Effector memory CD8-positive, alpha-beta T cell (primary cell): ENCODE measurements around the gene GRM8.

ENCODE experiments used
- ATAC-seq: fragments of 150-1000 bp; cut with Tn5 transposase; replicated peaks from 2 replicates; pipeline ENCODE4 v1.10.0; 2021; ENCODE audit warnings: mild to moderate bottlenecking, moderate library complexity
- DNase-seq, 3 experiments: peaks; one replicate each; pipeline ENCODE4 v3.0.0; 2021
- H3K27ac Mint-ChIP-seq, 2 donors: one replicate each; pipeline ENCODE4 v1.8.0; 2022; ENCODE audit warnings: mild to moderate bottlenecking in 2 of 2, mixed read lengths in 2 of 2, moderate library complexity in 2 of 2
- H3K27me3 Mint-ChIP-seq, 2 donors: one replicate each; pipeline ENCODE4 v1.8.0; 2022; ENCODE audit warnings: mixed read lengths in 2 of 2
- H3K36me3 Mint-ChIP-seq: one replicate; pipeline ENCODE4 v1.8.0; 2022; ENCODE audit warnings: mild to moderate bottlenecking, moderate library complexity, mixed read lengths; ENCODE audit not compliant: insufficient read depth
- H3K4me1 Mint-ChIP-seq, 2 donors: one replicate each; pipeline ENCODE4 v1.8.0; 2022; ENCODE audit warnings: low read depth in 2 of 2, mixed read lengths in 2 of 2
- H3K4me3 Mint-ChIP-seq, 2 donors: one replicate each; pipeline ENCODE4 v1.8.0; 2022; ENCODE audit warnings: mild to moderate bottlenecking in 2 of 2, mixed read lengths in 2 of 2, moderate library complexity in 2 of 2
- H3K9me3 Mint-ChIP-seq, 2 donors: one replicate each; pipeline ENCODE4 v1.8.0; 2022; ENCODE audit warnings: mixed read lengths in 2 of 2

Gene GRM8

GRCh38 chr7:126525906-126526305, 726.8 kb downstream of the GRM8 start:
- Mint-ChIP-seq H3K36me3 (no peaks in the 10 kb centered on the region), H3K27me3 (no peaks in the 10 kb centered on the region), H3K4me1 (no peaks in the 10 kb centered on the region), H3K27ac (no peak overlapping the region), H3K9me3 (peaks cover 6 to 24% of the 10 kb centered on the region in 2 donors), H3K4me3 (no peak overlapping the region)
- no peak for DNase-seq
- no peak for ATAC-seq

GRCh38 chr7:126524967-126525366, 727.8 kb downstream of the GRM8 start:
- Mint-ChIP-seq H3K36me3 (no peaks in the 10 kb centered on the region), H3K4me3 (no peak overlapping the region), H3K9me3 (peaks cover 9 to 20% of the 10 kb centered on the region in 2 donors), H3K4me1 (no peaks in the 10 kb centered on the region), H3K27ac (no peak overlapping the region), H3K27me3 (no peaks in the 10 kb centered on the region)
- ATAC-seq, result no peak
- no peak for DNase-seq

GRCh38 chr7:126511046-126511445, 741.7 kb downstream of the GRM8 start:
- no peak for ATAC-seq
- peaks cover 7 to 10% of the 10 kb centered on the region in 2 donors for H3K9me3 Mint-ChIP-seq
- DNase-seq, result no peak

GRCh38 chr7:126501617-126502016, 751.1 kb downstream of the GRM8 start:
- ATAC-seq (no peak), DNase-seq (no peak)
- Mint-ChIP-seq H3K27ac (no peak overlapping the region), H3K36me3 (no peaks in the 10 kb centered on the region), H3K4me1 (no peaks in the 10 kb centered on the region), H3K27me3 (no peaks in the 10 kb centered on the region), H3K9me3 (peaks cover 6 to 8% of the 10 kb centered on the region in 2 donors), H3K4me3 (no peak overlapping the region)

More at GRCh38 chr7:126511046-126511445, 741.7 kb downstream of the GRM8 start:
- Mint-ChIP-seq H3K27ac (no peak overlapping the region), H3K4me3 (no peak overlapping the region), H3K27me3 (no peaks in the 10 kb centered on the region), H3K36me3 (no peaks in the 10 kb centered on the region), H3K4me1 (no peaks in the 10 kb centered on the region)

- Mint-ChIP-seq H3K27ac (no peak overlapping the region), H3K4me1 (no peaks in the 10 kb centered on the region), H3K4me3 (no peak overlapping the region), H3K27me3 (no peaks in the 10 kb centered on the region), H3K9me3 (peaks cover 7 to 9% of the 10 kb centered on the region in 2 donors), H3K36me3 (no peaks in the 10 kb centered on the region)
- ATAC-seq (no peak), DNase-seq (no peak)
Measured at GRCh38 chr7:126499481-126499880, 753.3 kb downstream of the GRM8 start.

GRCh38 chr7:126495733-126496132, 757.0 kb downstream of the GRM8 start:
- Mint-ChIP-seq H3K36me3 (no peaks in the 10 kb centered on the region), H3K27me3 (no peaks in the 10 kb centered on the region), H3K4me1 (no peaks in the 10 kb centered on the region), H3K9me3 (peaks cover 8 to 14% of the 10 kb centered on the region in 2 donors), H3K27ac (no peak overlapping the region), H3K4me3 (no peak overlapping the region)
- DNase-seq (no peak), ATAC-seq (no peak)

GRCh38 chr7:126495001-126495400, 757.7 kb downstream of the GRM8 start:
- Mint-ChIP-seq H3K36me3 (no peaks in the 10 kb centered on the region), H3K9me3 (peaks cover 8 to 14% of the 10 kb centered on the region in 2 donors), H3K27ac (no peak overlapping the region), H3K27me3 (no peaks in the 10 kb centered on the region), H3K4me1 (no peaks in the 10 kb centered on the region), H3K4me3 (no peak overlapping the region)
- no peak for ATAC-seq
- no peak for DNase-seq

- H3K4me1 Mint-ChIP-seq, result no peaks in the 10 kb centered on the region
- H3K9me3 Mint-ChIP-seq, result peaks cover 12 to 14% of the 10 kb centered on the region in 2 donors
- no peaks in the 10 kb centered on the region for H3K36me3 Mint-ChIP-seq
- no peak overlapping the region for H3K27ac Mint-ChIP-seq
- H3K27me3 Mint-ChIP-seq, result no peaks in the 10 kb centered on the region
- no peak for DNase-seq
- no peak overlapping the region for H3K4me3 Mint-ChIP-seq
- no peak for ATAC-seq
Measured at GRCh38 chr7:126493801-126494200, 758.9 kb downstream of the GRM8 start.

GRCh38 chr7:126489874-126490273, 762.9 kb downstream of the GRM8 start:
- no peak for ATAC-seq
- H3K4me3 Mint-ChIP-seq, result no peak overlapping the region
- no peaks in the 10 kb centered on the region for H3K27me3 Mint-ChIP-seq
- no peak overlapping the region for H3K27ac Mint-ChIP-seq
- DNase-seq, result no peak
- no peaks in the 10 kb centered on the region for H3K36me3 Mint-ChIP-seq
- peaks cover 11 to 14% of the 10 kb centered on the region in 2 donors for H3K9me3 Mint-ChIP-seq
- no peaks in the 10 kb centered on the region for H3K4me1 Mint-ChIP-seq

GRCh38 chr7:126487728-126488442, 764.9 kb downstream of the GRM8 start:
- H3K27me3 Mint-ChIP-seq, result no peaks in the 10 kb centered on the region

GRCh38 chr7:126486806-126487205, 765.9 kb downstream of the GRM8 start:
- Mint-ChIP-seq H3K4me3 (no peak overlapping the region), H3K27me3 (no peaks in the 10 kb centered on the region), H3K9me3 (peaks cover 7 to 10% of the 10 kb centered on the region in 2 donors), H3K4me1 (no peaks in the 10 kb centered on the region), H3K36me3 (no peaks in the 10 kb centered on the region), H3K27ac (no peak overlapping the region)
- DNase-seq, result no peak
- no peak for ATAC-seq

More at GRCh38 chr7:126487728-126488442, 764.9 kb downstream of the GRM8 start:
- no peak for DNase-seq
- Mint-ChIP-seq H3K27ac (no peak overlapping the region), H3K4me3 (no peak overlapping the region), H3K36me3 (no peaks in the 10 kb centered on the region), H3K9me3 (peaks cover 8 to 9% of the 10 kb centered on the region in 2 donors), H3K4me1 (no peaks in the 10 kb centered on the region)
- no peak for ATAC-seq

- Mint-ChIP-seq H3K27me3 (no peaks in the 10 kb centered on the region), H3K36me3 (no peaks in the 10 kb centered on the region), H3K4me3 (no peak overlapping the region), H3K27ac (no peak overlapping the region), H3K4me1 (no peaks in the 10 kb centered on the region), H3K9me3 (peaks cover 7 to 10% of the 10 kb centered on the region in 2 donors)
- DNase-seq (no peak), ATAC-seq (no peak)
Measured at GRCh38 chr7:126485791-126486190, 767.0 kb downstream of the GRM8 start.

- Mint-ChIP-seq H3K4me1 (no peaks in the 10 kb centered on the region), H3K27ac (no peak overlapping the region), H3K27me3 (no peaks in the 10 kb centered on the region), H3K9me3 (peaks cover 6 to 7% of the 10 kb centered on the region in 2 donors), H3K36me3 (no peaks in the 10 kb centered on the region), H3K4me3 (no peak overlapping the region)
- ATAC-seq, result no peak
- no peak for DNase-seq
Measured at GRCh38 chr7:126483972-126484371, 768.8 kb downstream of the GRM8 start.

GRCh38 chr7:126472825-126473224, 779.9 kb downstream of the GRM8 start:
- Mint-ChIP-seq H3K36me3 (no peaks in the 10 kb centered on the region), H3K4me3 (no peak overlapping the region), H3K27me3 (no peaks in the 10 kb centered on the region), H3K9me3 (peaks cover 5 to 15% of the 10 kb centered on the region in 2 donors), H3K27ac (no peak overlapping the region), H3K4me1 (no peaks in the 10 kb centered on the region)
- ATAC-seq, result no peak
- DNase-seq, result no peak
